HG03558 (cell line): Measurements from ENCODE around the gene CELSR1.
"Not testable (repeated sequence)": the region's sequence is repeated elsewhere in the genome, so short reads cannot be mapped to it uniquely, and the experiment has no call there.

Experiments
- ATAC-seq: cut with Tn5 transposase; IDR thresholded peaks from one replicate; pipeline ENCODE4 v1.9.1; 2021; ENCODE audit warnings: moderate number of reproducible peaks; ENCODE audit not compliant: unreplicated experiment; ENCODE audit errors: extremely low read depth

CELSR1 gene

DNA sequence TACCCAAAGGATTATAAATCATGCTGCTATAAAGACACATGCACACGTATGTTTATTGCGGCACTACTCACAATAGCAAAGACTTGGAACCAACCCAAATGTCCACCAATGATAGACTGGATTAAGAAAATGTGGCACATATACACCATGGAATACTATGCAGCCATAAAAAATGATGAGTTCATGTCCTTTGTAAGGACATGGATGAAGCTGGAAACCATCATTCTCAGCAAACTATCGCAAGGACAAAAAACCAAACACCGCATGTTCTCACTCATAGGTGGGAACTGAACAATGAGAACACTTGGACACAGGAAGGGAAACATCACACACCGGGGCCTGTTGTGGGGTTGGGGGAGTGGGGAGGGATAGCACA is 21.3 kb downstream of the CELSR1 start:
- ATAC-seq, result not testable (repeated sequence)

DNA sequence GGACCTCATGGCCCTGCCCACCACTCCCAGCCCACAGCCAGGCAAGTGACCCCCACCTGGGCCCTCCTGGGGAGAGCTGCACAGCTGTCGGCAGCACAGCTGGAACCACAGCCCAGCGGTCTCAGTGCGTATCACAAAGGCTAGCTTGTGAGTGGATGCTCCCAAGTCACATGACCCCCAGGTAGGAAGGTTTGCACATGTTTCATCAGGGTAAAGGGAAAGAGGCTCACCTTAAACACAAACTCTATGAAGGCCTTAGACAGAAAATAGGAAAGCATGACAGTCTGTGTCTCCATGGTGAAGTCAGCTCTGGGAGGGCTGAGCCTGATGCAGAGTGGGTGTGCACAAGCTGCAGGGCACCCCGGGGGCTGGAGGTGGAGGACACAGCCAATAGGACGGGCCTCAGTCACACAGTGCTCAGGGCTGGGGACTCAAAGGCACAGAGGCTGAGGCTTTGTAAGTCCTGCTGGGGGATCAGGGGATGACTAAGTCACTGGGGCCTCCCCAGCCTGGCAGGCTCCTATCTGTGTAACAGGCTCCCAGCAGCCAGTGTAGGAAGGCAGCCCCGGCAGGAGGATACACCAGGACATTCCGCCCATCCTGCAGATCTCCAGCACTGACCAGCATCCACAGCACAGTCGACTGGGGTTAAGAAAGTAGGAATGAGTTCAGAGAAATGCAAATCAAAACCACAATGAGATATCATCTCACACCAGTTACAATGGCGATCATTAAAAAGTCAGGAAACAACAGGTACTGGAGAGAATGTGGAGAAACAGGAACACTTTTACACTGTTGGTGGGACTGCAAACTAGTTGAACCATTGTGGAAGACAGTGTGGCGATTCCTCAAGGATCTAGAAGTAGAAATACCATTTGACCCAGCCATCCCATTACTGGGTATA is 22.0 kb downstream of the CELSR1 start:
- no peak for ATAC-seq

DNA sequence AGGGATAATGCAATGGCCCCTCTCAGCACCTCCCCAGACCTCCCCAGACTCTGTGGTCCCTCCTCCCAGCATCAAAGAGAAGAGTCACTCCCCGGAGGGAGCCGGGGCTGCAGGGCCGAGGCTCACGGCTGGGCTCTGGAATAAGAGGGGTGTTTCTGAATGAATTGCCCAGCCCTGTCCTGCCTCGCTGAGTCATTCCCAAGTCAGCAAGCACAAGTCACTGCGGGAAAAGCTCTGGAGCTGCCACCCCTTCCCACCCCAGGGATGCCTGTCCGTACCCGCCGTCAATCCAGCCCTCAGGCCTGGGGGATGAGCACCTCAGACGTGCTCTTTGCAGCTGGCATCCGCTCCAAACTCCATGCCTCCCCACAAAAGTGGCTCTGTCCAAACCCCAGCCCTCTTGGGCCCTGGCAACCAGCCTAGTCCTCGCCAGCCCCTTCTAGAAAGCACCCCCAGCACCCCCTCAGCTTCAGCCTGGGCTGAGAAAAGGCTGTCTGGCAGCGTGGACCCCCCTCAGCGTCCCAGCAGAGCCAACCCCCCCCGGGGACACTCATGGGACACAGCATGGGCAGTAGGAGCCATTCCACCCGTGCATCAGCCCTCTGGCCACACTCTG is 22.7 kb downstream of the CELSR1 start:
- no peak for ATAC-seq

DNA sequence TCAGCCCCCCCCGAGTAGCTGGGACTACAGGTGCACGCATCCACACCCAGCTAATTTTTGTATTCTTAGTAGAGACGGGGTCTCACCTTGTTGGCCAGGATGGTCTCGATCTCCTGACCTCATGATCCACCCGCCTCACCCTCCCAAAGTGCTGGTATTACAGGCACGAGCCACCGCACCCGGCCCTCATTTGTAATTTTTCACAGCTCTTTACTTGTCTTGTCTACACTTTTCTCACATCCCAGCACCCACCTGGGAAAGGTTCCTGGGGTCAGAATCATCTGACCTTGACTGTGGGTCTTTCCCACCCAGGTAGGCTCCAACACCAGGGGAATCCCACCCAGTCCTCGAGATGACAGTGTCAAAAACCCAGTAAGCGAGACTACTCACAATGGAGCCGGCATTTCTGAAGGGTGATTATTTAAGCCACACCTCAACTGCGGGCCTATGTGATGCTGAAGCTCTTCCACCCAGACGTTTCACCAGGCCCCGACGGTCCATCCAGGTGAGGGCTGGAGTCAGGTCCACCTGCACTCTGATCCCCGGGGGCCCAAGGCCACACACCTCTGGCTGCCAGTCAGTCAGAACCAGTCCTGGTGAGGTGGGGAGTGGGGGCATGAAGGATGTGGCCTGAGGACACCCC is 23.4 kb downstream of the CELSR1 start:
- no peak for ATAC-seq

DNA sequence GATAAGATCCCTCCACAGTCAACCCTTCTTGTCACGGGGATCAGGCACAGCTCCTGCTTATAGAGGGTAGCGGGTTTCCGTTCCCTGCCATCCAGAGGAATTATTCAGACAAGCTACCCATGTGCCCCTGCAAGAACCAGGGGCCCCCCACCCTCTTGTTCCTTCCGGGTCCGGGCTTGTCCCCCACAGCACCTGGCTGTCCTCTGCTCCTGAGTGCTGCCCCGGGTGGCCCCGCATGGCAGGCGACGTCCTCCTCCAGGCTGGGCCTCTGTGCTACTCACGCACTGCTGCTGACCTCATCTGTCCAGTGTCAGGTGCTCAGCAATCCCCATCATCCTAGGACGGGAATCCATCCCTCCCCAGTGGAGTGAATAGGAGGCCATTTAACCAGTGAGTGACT is 24.7 kb downstream of the CELSR1 start:
- no peak for ATAC-seq

DNA sequence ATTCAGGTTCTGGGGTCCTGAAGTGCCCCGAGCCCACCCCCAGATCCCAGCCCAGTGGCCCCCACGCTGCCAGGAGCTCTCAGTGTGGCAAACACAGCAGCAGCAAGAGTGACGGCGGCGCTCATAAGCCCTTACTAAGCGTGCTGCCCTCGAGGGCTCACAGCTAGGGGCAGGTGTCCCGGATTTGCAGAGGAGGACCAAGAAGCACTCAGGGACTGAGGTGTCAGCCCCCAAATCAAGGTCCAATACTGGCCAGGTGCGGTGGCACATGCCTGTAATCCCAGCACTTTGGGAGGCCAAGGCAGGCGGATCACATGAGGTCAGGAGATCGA is 25.4 kb downstream of the CELSR1 start:
- no peak for ATAC-seq

DNA sequence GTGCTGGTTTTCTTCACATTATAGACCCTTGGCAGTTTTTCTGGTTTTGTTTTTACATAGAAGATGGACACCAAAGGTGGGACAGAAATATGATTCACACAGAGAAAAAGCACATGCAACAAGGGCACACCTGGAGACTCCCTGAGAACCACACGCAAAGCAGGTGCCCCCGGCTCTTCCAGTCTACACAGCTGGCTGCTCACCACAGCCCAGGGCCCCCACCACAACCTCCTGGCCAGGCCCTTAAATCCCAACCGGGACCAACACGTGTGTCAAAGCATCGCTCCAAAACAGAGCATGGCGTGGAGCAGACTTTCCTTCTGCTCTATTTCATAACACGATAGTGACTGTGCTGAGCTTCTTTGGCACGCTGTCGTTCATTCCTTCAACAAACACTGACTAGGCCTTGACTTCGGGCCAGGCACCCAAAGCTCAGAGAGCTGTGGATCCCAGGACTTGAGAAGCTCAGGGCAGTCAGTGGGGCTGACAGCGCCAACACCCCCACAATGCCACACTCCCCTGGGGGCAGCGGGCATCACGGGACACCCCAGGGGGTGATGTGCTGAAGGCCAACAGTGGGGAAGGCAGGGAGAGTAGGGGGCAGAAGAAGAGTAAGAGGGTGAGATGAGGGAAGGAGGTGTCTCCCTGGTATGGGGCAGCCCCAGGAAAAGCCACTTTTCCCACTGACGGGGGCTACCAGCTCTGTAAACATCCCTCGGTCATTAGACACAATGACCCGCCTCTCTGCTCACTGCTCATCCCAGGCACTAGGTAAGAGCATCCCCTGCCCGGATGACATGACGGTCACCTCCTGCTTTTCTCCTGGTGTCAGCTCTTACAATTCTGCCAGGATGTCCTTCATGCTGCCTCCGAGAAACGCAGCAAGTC is 26.0 kb downstream of the CELSR1 start:
- ATAC-seq, result no peak

DNA sequence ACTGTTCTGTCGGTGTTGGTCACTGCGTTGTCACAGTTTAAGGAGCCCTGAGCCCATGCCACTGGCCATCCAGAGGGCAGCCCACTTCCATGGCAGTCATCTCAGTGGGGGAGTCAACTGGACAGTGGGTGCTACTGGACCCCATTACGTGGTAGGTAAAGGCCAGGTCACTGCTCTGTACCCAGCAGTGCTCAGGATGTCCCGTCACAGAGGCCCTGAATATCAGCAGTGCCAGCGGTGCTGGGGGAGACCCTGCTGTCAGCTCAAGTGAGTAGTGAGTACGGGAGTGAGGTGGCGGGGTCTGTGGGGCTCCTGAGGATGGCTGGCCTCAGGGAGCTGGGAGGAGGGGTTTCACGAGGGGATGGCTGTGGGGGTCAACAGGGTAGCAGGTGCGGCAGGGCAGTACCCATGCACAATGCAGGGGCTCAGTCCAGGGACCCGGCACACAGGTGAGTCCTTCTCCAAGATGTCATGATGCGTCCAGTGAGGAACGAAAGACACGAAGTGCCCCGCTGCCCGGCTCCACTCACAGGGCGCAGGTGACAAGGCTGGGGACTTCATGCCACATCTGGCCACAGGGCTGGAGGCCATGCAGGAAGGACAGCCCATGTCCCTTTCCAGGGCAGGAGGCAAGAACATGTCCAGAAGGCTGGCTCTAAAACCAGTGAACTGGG is 27.9 kb downstream of the CELSR1 start:
- ATAC-seq, result no peak

DNA sequence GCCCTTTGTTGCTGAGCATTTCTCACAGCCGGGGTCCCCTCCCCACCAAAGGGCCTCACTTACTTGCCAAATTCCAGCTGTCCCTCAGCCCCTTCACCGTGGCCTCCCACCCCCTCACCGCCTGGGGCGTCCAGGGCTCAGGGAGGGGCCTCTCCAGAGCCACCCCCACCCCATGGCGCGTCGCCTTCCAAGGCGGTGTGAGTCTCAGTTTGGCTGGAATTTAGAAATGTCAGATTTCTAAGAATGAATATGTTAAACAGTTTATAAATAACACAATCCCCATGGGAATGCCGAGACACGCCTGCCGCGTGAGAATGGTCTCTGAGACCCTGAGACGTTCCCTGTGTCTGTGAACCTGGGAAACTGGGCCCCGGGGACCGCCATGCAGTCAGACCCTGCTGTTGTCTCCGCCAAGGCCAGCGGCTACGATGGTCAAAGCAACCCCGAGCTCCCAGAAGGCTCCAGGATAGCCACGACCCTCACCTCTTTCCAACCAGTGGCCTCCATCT is 28.9 kb downstream of the CELSR1 start:
- no peak for ATAC-seq

DNA sequence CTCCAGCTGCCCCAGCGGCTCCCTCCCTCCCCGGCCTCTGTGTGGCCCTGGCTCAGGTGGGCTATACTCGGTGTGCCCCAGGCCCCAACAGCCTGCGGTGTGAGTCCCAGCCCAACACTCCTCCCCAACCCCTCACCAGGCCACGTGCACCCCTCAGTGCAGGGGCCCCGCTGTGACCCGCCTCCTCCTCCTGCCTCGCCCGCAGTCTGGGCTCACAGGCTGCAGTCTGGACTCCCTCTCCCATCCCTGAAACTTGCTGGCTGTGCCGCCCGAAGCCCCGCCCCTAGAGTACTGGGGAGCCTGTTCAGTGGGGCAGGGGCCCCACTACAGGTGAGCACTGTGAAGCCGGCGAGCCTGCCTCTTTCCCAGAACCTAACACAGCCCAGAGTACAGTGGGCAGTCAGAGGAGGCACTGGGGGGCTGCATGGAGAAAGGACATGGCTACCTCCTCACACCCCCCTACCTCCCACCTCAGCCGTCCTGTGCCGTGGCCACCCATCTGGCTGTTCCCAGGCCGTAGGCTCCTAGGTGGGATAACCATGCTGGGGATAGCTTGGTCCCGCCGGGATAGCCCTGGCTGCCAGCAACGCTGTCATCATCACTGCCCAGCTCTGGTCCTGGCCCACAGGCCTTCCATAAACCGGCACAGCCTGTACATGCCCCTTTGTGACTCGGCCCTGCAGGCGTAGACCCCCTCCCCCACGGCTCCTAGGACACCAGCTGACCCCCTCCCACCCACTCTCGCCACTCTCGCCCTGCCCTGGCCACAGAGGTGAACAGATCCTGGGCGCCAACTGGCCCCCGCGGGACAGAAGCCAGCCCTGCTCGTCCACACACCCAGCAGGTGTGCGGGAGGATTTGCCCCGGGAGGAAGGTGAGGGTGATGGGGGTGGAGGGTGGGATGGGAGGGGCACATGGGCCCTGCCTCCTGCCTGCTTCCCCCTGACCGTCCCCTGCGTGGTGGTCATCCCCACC is 29.7 kb downstream of the CELSR1 start:
- no peak for ATAC-seq

DNA sequence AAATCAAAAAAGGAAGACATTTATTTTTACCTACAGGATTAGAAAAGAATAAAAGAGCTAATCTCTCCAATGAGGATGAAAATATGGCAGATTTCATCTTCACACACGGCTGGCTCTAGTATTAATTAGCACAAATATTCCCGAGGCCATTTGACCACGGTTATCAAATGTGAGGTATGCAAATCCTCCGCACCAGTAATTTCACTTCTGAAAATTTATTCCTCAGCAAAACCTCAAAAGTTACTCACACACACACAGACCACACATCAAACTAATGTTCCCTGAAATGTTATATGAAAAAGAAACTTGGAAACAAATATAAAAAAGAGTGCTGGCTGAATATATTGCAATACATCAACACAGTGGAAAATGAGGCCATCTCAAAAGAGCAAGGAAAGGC is 32.8 kb downstream of the CELSR1 start:
- ATAC-seq, result no peak

DNA sequence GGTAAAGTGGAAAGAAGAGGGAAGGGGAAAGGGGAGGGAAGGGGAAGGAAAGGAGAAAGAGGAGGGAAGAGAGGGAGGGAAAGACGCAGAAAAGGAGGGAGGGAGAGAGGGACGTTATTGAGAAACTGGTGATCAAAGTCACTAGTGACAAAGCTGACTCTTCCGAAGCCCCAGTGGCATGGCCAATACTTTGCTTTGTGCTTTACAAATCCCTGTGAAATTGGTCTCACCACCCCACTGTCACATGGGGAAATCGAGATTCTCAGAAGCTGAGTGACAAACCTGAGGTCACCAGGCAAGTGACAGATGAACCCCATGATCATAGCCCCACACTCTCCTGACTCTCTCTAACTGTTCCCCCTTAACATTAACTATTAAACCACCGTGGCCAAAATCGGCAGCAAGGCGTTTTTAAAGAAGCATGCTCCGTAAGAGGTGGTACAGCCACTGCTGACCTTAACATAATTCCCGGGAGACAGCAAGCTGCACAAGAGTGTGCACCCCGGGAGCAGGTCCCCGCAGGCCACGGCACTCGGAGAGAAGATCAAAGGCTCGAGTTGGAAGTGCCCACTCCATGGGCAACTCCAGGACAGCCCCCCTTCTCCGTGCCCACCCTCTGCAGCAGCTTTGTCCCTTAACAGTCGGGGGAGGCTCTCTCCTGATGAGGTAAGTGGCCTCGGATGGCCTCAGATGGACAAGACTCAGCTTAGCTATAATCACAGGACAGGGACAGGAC is 34.8 kb downstream of the CELSR1 start:
- no peak for ATAC-seq

DNA sequence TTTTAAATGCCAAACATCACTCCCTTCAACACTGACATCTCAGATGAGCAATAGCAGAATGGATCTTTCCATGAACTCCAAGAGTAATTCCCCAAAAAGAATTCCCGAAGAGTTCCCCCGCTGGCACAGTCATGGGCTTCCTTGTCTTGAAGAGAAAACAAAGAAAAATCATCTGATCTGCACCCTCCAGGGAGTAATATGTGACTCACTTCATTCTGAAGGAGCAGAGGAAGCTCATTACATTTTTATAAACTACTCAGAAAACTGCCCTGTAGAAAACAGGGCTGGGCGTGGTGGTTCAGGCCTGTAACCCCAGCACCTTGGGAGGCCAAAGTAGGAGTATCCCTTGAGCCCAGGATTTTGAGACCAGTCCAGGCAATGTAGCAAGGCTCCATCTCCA is 35.7 kb downstream of the CELSR1 start:
- no peak for ATAC-seq

DNA sequence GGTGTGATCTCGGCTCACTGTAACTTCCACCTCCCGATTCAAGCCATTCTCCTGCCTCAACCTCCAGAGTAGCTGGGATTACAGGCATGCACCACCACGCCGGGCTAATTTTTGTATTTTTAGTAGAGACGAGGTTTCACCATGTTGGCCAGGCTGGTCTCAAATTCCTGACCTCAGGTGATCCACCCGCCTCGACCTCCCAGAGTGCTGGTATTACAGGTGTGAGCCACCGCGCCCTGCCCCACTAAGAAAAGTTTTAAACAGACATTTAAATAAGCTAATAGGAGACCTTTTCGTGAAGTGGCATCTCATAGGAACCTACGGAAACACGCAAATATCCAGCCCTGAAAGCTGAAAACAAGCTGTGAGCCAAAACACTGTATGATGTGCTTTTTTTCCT is 36.2 kb downstream of the CELSR1 start:
- ATAC-seq, result not testable (repeated sequence)

DNA sequence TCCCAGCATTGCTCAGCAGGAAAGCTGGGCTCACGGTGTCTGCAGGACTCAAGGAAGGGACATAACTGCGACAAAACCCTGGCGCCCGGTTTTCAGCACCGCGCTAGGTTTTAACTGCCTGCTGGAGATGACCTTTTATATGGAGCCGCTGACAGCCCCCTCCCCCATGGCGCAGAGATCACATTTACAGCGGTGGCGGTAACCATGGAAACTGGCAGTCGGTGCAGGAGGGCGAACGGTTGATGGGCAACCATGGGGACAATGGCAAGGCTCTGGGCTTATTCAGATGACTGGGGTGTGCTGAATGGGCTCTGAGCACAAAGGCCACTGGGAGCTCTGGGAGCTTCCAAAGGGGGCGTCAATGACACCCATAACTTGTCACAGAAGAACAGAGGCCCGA is 37.2 kb downstream of the CELSR1 start:
- no peak for ATAC-seq

DNA sequence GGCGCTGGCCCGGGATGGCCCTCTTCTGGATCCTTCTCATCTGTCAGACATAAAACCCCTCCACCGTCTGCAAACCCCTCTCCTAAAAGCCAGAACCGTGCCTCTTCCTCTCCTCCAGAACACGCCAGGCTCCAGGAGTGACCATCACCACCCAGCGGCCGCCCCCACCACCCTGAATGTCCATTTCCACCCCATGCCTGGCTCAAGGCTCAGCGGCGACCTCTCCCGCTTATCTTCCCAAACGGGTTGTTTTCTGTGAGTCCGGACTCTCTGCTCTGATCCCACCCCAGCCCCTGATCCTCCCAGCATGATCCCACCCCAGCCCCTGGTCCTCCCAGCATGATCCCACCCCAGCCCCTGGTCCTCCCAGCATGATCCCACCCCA is 37.6 kb downstream of the CELSR1 start:
- no peak for ATAC-seq

DNA sequence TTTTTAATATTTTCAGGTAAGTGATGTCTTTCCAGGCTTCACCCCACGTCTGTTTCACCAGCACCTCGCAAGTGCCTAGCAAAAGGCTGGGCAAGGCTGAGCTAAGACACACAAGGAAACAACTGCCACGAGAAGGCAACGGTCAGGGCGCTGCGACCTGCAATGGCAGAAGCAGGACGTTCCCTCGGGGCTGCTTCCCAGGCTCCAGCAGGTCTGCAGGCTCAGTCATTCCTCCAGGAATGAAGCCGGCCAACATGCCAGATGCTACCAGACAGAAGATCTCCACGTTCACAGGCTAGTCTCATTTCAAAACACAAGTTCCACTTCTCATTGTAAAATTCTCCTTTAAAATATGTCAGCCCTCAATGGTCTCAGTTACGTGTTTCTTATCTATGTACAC is 45.5 kb downstream of the CELSR1 start:
- no peak for ATAC-seq

DNA sequence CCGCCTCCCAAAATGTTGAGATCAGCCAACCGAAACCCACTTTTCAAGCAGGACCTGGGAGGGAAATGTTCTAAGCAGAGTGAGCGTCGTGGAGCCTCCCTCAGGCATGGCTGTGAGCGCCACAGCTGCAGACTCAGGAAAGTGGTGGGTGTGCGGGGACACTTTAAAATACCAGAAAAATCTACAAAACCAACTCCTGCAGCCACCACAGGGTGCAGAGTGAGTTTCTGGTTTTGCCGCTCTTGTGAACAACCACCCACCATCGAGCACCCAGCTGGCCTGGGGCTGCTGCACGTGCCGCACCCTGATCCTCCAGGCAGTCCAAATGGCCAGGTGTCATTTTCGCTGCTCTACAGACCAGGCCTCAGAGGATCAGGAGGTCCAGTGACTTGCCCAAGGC is 46.9 kb downstream of the CELSR1 start:
- no peak for ATAC-seq
